Hepatocyte (in vitro differentiated cells): ENCODE data around the gene ADGRD1. TPM values are rescaled to one million over a fixed set of nuclear protein-coding genes. Genes with fewer than 3 reads are reported as not detected.

Experiments
- DNase-seq: peaks from one replicate; pipeline ENCODE4 v3.0.0-alpha.2; 2016; ENCODE audit warnings: low spot score
- H2AFZ ChIP-seq: fragments of 200-600 bp; sonication (generic); 2 replicates; pipeline ENCODE4 v1.6.0; 2016; ENCODE audit warnings: antibody characterized with exemption, mild to moderate bottlenecking
- H3K27ac ChIP-seq: fragments of 200-600 bp; sonication (generic); 2 replicates; pipeline ENCODE4 v1.5.1; 2016; ENCODE audit warnings: mild to moderate bottlenecking
- H3K27me3 ChIP-seq: fragments of 200-600 bp; sonication (generic); 2 replicates; pipeline ENCODE4 v1.6.1; 2016
- H3K36me3 ChIP-seq: fragments of 200-600 bp; sonication (generic); replicated peaks from 2 replicates; pipeline ENCODE4 v1.5.1; 2016; ENCODE audit warnings: low read depth; ENCODE audit not compliant: insufficient read depth
- H3K4me1 ChIP-seq: fragments of 200-600 bp; sonication (generic); 2 replicates; pipeline ENCODE4 v1.5.1; 2016; ENCODE audit warnings: mild to moderate bottlenecking, moderate library complexity; ENCODE audit not compliant: insufficient read depth
- H3K4me2 ChIP-seq: fragments of 200-600 bp; sonication (generic); 2 replicates; pipeline ENCODE4 v1.6.0; 2016
- H3K4me3 ChIP-seq: fragments of 200-600 bp; sonication (generic); 2 replicates; pipeline ENCODE4 v1.5.1; 2016; ENCODE audit warnings: mild to moderate bottlenecking
- H3K79me2 ChIP-seq: fragments of 200-600 bp; sonication (generic); 2 replicates; pipeline ENCODE4 v1.6.0; 2017; ENCODE audit warnings: mild to moderate bottlenecking
- H3K9me2 ChIP-seq: fragments of 200-600 bp; sonication (generic); replicated peaks from 2 replicates; pipeline ENCODE4 v1.6.0; 2017; ENCODE audit warnings: mild to moderate bottlenecking; ENCODE audit not compliant: insufficient read depth
- H3K9me3 ChIP-seq: fragments of 200-600 bp; sonication (generic); 2 replicates; pipeline ENCODE4 v1.5.1; 2016; ENCODE audit warnings: low read depth, mild to moderate bottlenecking
- H4K20me1 ChIP-seq: fragments of 200-600 bp; sonication (generic); 2 replicates; pipeline ENCODE4 v1.6.0; 2016; ENCODE audit warnings: mild to moderate bottlenecking; ENCODE audit not compliant: insufficient read depth, poor library complexity, severe bottlenecking
- EZH2 ChIP-seq: fragments of 200-600 bp; sonication (generic); IDR thresholded peaks from 2 replicates; pipeline ENCODE4 v1.6.1; 2016; ENCODE audit warnings: antibody characterized with exemption, mild to moderate bottlenecking, borderline replicate concordance
- EZH2phosphoT487 ChIP-seq: fragments of 200-600 bp; sonication (generic); IDR thresholded peaks from one replicate; pipeline ENCODE4 v1.6.1; 2018; ENCODE audit warnings: antibody characterized with exemption, mild to moderate bottlenecking, low read depth, moderate library complexity; ENCODE audit not compliant: unreplicated experiment, severe bottlenecking
- WGBS: methylation state at CpG from one replicate; pipeline ENCODE4 v1.1.6; 2016; ENCODE audit warnings: low lambda C conversion rate; ENCODE audit errors: missing lambda C conversion rate; 5-methylcytosine and 5-hydroxymethylcytosine counted together
- polyA plus RNA-seq: library from polyadenylated mRNA; unstranded; fragments of >200 nt; fragmentation: Nextera tagmentation; extraction: Ambion mirVana; gene quantifications from 2 replicates; pipeline ENCODE4 v1.2.1, GENCODE V29; 2016
- total RNA-seq: library from RNA; depleted of rRNA; stranded (reverse); fragments of >200 nt; gene quantifications from 2 replicates; pipeline ENCODE4 v1.2.3, GENCODE V29; 2014
- TF ChIP-seq, protein P1 (sequence below): fragments of 200-600 bp; sonication (generic); IDR thresholded peaks from 2 replicates; pipeline ENCODE4 v1.5.1; 2016; ENCODE audit warnings: antibody characterized with exemption, mild to moderate bottlenecking; ENCODE audit not compliant: poor library complexity

Gene ADGRD1
- total and polyA plus RNA-seq, 2 experiments from 2014 or later, result 18.1 to 18.5 TPM

DNA sequence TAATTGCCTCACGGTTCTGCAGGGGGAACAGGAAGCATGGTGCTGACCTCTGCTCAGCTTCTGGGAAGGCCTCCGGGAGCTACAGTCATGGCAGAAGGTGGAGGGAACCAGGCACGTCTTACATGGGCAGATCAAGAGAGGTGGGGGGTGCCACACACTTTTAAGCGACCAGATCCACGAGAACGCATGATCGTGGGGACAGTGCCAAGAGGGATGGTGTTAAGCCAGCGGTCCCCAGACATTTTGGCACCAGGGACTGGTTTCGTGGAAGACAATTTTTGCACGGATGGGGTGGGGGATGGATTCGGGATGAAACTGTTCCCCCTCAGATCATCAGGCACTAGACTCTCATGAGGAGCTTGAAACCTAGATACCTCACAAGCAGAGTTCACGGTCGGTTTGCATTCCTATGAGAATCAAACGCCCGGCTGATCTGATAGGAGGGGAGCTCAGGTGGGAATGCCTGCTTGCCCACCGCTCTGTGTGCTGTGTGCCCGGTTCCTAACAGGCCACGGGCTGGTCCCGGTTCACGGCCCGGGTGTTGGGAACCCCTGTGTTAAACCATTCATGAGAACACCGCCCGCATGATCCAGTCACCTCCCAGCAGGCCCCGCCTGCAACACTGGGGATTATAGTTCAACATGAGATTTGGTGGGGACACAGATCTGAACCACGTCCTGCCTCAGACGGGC is 96.9 kb downstream of the ADGRD1 start:
- no peaks in the 10 kb centered on the region for H3K9me3 ChIP-seq
- no peaks in the 10 kb centered on the region for H3K79me2 ChIP-seq
- 93% methylated on average over 26 of the region's 26 CpGs for WGBS
- H3K27me3 ChIP-seq, result no peaks in the 10 kb centered on the region
- no peak for DNase-seq
- H3K27ac ChIP-seq, result no peak overlapping the region
- no peaks in the 10 kb centered on the region for H4K20me1 ChIP-seq
- no peak overlapping the region for H2AFZ ChIP-seq
- H3K4me3 ChIP-seq, result no peak overlapping the region
- H3K4me2 ChIP-seq, result no peak overlapping the region
- TF ChIP-seq, protein P1, sequence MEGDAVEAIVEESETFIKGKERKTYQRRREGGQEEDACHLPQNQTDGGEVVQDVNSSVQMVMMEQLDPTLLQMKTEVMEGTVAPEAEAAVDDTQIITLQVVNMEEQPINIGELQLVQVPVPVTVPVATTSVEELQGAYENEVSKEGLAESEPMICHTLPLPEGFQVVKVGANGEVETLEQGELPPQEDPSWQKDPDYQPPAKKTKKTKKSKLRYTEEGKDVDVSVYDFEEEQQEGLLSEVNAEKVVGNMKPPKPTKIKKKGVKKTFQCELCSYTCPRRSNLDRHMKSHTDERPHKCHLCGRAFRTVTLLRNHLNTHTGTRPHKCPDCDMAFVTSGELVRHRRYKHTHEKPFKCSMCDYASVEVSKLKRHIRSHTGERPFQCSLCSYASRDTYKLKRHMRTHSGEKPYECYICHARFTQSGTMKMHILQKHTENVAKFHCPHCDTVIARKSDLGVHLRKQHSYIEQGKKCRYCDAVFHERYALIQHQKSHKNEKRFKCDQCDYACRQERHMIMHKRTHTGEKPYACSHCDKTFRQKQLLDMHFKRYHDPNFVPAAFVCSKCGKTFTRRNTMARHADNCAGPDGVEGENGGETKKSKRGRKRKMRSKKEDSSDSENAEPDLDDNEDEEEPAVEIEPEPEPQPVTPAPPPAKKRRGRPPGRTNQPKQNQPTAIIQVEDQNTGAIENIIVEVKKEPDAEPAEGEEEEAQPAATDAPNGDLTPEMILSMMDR, result no peak
- no peak for TF ChIP-seq EZH2phosphoT487
- TF ChIP-seq EZH2, result no peak
- H3K9me2 ChIP-seq, result no peaks in the 10 kb centered on the region
- H3K36me3 ChIP-seq, result no peaks in the 10 kb centered on the region
- H3K4me1 ChIP-seq, result no peaks in the 10 kb centered on the region

DNA sequence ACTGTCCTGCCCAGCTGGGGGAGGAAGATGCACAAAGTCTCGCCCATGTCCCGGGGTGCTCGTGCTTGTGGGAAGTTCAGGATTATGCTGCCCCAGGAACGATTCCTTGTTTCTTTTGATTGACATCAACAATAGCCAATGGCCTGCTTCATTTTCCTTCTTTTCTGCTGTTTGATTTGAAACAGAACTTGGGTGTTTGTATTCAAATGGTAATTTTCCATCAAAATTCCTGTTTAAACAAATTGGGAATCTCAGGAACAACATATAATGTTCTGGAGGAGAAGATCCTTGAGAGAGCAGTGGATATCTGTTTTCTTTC is 97.4 kb downstream of the ADGRD1 start:
- Histone ChIP-seq H3K27me3 (no peaks in the 10 kb centered on the region), H3K27ac (no peak overlapping the region), H3K4me2 (no peak overlapping the region), H2AFZ (no peak overlapping the region), H3K36me3 (no peaks in the 10 kb centered on the region), H3K9me2 (no peaks in the 10 kb centered on the region), H4K20me1 (no peaks in the 10 kb centered on the region), H3K4me1 (no peaks in the 10 kb centered on the region), H3K9me3 (no peaks in the 10 kb centered on the region), H3K4me3 (no peak overlapping the region), H3K79me2 (no peaks in the 10 kb centered on the region)
- WGBS, result 89% methylated on average over 4 of the region's 4 CpGs
- TF ChIP-seq, protein P1, result no peak
- TF ChIP-seq EZH2, result no peak
- TF ChIP-seq EZH2phosphoT487, result no peak
- DNase-seq, result no peak

DNA sequence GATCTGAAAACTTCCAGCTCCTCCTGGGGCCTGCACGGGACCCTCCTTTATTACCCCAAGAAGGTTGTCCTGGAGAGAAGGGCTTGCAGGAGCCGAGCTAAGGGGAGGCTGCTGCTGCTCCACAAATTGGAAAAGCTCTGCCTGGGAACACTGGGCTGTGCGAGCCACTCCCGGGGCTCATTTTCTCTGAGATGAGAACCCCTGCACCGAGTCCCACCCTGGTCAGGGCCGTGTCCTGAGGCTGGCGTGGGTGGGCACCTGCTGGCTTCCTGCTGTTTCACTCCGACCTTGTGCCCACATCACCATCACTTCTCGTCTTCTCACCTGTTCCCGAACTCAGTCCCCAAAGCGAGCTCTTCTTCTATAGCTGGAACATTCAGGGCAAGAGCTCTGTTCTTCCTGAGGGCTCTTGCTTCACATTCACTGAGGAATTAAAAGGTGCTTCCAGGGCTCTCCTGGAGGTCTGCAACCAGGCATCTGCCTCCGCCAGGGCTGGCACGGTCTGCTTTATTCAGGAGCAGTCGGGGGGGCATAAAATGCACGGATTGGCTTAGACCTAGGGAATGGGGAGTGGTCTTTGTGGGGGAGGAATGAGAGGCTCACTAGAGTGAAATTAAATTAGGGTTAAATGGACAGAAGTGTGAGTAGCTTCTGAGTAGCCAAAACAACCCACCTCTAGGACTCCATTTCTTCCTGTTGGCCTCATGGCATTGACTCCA is 98.5 kb downstream of the ADGRD1 start:
- H3K9me3 ChIP-seq, result no peaks in the 10 kb centered on the region
- no peak for TF ChIP-seq EZH2phosphoT487
- TF ChIP-seq EZH2, result no peak
- TF ChIP-seq, protein P1, result no peak
- no peak overlapping the region for H3K4me3 ChIP-seq
- H4K20me1 ChIP-seq, result no peaks in the 10 kb centered on the region
- no peak overlapping the region for H2AFZ ChIP-seq
- H3K27ac ChIP-seq, result no peak overlapping the region
- no peaks in the 10 kb centered on the region for H3K9me2 ChIP-seq
- DNase-seq, result no peak
- WGBS, result 93% methylated on average over 15 of the region's 15 CpGs
- H3K36me3 ChIP-seq, result no peaks in the 10 kb centered on the region
- no peaks in the 10 kb centered on the region for H3K79me2 ChIP-seq
- H3K4me1 ChIP-seq, result no peaks in the 10 kb centered on the region
- H3K4me2 ChIP-seq, result no peak overlapping the region
- no peaks in the 10 kb centered on the region for H3K27me3 ChIP-seq
